Measurements from ENCODE around the gene SH2D1A. TPM values are rescaled to one million over a fixed set of nuclear protein-coding genes. Genes with fewer than 3 reads are reported as not detected.

The SH2D1A gene
- total and polyA plus RNA-seq, 2 of the 4 experiments (the other 2 are of a cell fraction): not detected

DNA sequence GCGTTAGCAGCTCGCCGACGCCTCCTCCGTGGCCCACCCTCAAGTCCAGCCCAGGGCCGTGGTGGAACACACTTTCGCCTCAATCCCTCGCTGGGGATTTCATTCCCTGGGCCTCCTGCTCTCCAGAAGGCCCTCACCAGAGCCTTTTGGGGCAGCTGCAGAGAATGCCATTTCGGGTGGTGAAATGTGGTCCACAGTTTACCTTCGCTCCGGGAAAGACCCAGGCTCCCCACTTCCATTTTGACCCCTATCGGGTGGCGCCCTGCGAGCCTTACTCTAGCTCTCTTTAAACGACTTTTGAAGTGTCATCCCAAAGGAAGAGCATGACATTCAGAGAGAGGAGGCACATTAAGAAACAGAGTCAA lies 496 bp downstream of the SH2D1A start:
- Histone ChIP-seq H3K18ac (ENCODE audit: low read depth, low read length) (no peak overlapping the region), H2BK5ac (ENCODE audit: low read depth, low read length, poor library complexity, severe bottlenecking) (no peak overlapping the region), H2AK5ac (ENCODE audit: low read depth, low read length) (no peak overlapping the region), H4K20me1 (ENCODE audit: insufficient read depth, low read length) (no peaks in the 10 kb centered on the region), H3K79me1 (ENCODE audit: low read depth in 1 of 2, low read length in 2 of 2) (no peaks in the 10 kb centered on the region), H3K4me2 (ENCODE audit: low read depth, low read length) (no peak overlapping the region), H2BK15ac (ENCODE audit: low read depth, low read length) (no peak overlapping the region), H2BK120ac (ENCODE audit: low read depth, low read length) (no peak overlapping the region), H3K4me3 (ENCODE audit: insufficient read depth, low read depth, low read length) (no peak overlapping the region), H3K36me3 (ENCODE audit: control insufficient read depth, insufficient read depth, low read length) (no peaks in the 10 kb centered on the region), H3K4ac (ENCODE audit: low read depth, low read length) (no peak overlapping the region), H3K9me3 (ENCODE audit: control insufficient read depth, insufficient read depth, low read length) (no peaks in the 10 kb centered on the region), H3K14ac (replicated peaks; ENCODE audit: low read depth, low read length) (no peak overlapping the region), H3K9ac (ENCODE audit: low read depth, low read length) (no peak overlapping the region), H4K91ac (ENCODE audit: insufficient read depth, low read depth, low read length) (no peak overlapping the region), H3K27me3 (ENCODE audit: control insufficient read depth, insufficient read depth, low read length) (no peaks in the 10 kb centered on the region), H4K5ac (ENCODE audit: low read depth, low read length) (no peak overlapping the region), H3K27ac (ENCODE audit: insufficient read depth, low read length) (no peak overlapping the region), H2BK20ac (ENCODE audit: low read depth, low read length) (no peak overlapping the region), H4K8ac (ENCODE audit: low read depth in 2 of 2, low read length in 2 of 2) (no peak overlapping the region), H3K4me1 (ENCODE audit: control insufficient read depth, insufficient read depth, low read length) (no peaks in the 10 kb centered on the region), H2AFZ (replicated peaks; ENCODE audit: low read length, poor library complexity) (peak overlapping the region; percentile 29), H3K23ac (ENCODE audit: low read depth, low read length) (no peak overlapping the region), H2AK9ac (replicated peaks; ENCODE audit: low read depth, low read length, poor library complexity) (no peak overlapping the region), H3K56ac (ENCODE audit: extremely low read depth, insufficient read depth, low read length) (no peak overlapping the region), H3K9me1 (ENCODE audit: insufficient read depth, low read length) (no peaks in the 10 kb centered on the region)
- WGBS, 2 experiments (ENCODE audit: extremely low coverage in 2 of 2, insufficient read length in 1 of 2): 80% methylated on average over 1 of the region's 15 CpGs; no CpG with 5 or more reads in 1 of the 2 experiments
- BruUV-seq (replicated peaks): no TSS peak
- ATAC-seq (ENCODE audit: low read depth) (no peak), DNase-seq (no peak)
- in situ Hi-C loops (cut with MboI; ENCODE audit: low sequenced_read_pairs) (no loop called here), dilution Hi-C loops (cut with HindIII; ENCODE audit: low sequenced_read_pairs, unreplicated experiment) (no loop called here), intact Hi-C loops (cut with micrococcal nuclease) (no loop called here)
- POLR2A ChIA-PET (ENCODE audit: unreplicated experiment): no interaction called here
- TF ChIP-seq MAFK (IDR thresholded peaks at IDR 0.05; ENCODE audit: low read depth, low read length) (no peak), MAZ (IDR thresholded peaks at IDR 0.05; ENCODE audit: borderline replicate concordance, low read depth, low read length) (no peak), NFE2L2 (IDR thresholded peaks at IDR 0.05; ENCODE audit: low read depth, low read length) (no peak), CHD1 (IDR thresholded peaks at IDR 0.05; ENCODE audit: low read depth, low read length) (no peak), MXI1 (IDR thresholded peaks at IDR 0.05; ENCODE audit: borderline replicate concordance, low read depth, low read length) (no peak), CEBPB (IDR thresholded peaks at IDR 0.05; ENCODE audit: low read depth, low read length) (no peak), RFX5 (IDR thresholded peaks at IDR 0.05; ENCODE audit: low read depth, low read length) (no peak), POLR2A (IDR thresholded peaks at IDR 0.05; ENCODE audit: low read depth, low read length) (no peak), SMC3 (IDR thresholded peaks at IDR 0.05; ENCODE audit: low read depth, low read length) (no peak), RAD21 (IDR thresholded peaks at IDR 0.05; ENCODE audit: low read length) (no peak), RCOR1 (IDR thresholded peaks at IDR 0.05; ENCODE audit: insufficient replicate concordance, low read length) (no peak), FOS (IDR thresholded peaks at IDR 0.05; ENCODE audit: low read depth, low read length) (no peak)
- TF ChIP-seq, protein P1, sequence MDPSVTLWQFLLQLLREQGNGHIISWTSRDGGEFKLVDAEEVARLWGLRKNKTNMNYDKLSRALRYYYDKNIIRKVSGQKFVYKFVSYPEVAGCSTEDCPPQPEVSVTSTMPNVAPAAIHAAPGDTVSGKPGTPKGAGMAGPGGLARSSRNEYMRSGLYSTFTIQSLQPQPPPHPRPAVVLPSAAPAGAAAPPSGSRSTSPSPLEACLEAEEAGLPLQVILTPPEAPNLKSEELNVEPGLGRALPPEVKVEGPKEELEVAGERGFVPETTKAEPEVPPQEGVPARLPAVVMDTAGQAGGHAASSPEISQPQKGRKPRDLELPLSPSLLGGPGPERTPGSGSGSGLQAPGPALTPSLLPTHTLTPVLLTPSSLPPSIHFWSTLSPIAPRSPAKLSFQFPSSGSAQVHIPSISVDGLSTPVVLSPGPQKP (IDR thresholded peaks at IDR 0.05; ENCODE audit: borderline replicate concordance, low read depth, low read length): no peak
- TF ChIP-seq, protein P2, sequence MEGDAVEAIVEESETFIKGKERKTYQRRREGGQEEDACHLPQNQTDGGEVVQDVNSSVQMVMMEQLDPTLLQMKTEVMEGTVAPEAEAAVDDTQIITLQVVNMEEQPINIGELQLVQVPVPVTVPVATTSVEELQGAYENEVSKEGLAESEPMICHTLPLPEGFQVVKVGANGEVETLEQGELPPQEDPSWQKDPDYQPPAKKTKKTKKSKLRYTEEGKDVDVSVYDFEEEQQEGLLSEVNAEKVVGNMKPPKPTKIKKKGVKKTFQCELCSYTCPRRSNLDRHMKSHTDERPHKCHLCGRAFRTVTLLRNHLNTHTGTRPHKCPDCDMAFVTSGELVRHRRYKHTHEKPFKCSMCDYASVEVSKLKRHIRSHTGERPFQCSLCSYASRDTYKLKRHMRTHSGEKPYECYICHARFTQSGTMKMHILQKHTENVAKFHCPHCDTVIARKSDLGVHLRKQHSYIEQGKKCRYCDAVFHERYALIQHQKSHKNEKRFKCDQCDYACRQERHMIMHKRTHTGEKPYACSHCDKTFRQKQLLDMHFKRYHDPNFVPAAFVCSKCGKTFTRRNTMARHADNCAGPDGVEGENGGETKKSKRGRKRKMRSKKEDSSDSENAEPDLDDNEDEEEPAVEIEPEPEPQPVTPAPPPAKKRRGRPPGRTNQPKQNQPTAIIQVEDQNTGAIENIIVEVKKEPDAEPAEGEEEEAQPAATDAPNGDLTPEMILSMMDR (conservative IDR thresholded peaks at IDR 0.05; ENCODE audit: low read depth, low read length): no peak
- CTCF ChIA-PET: no interaction called here
